Stomach smooth muscle (tissue), 2 donors: Measurements from ENCODE around the gene PAM16.
A peak's percentile ranks its signal among the peaks of the same experiment; 100 is the strongest.

Experiments
- H3K27ac ChIP-seq: one replicate; pipeline ENCODE4 v1.7.0; 2013; ENCODE audit warnings: mild to moderate bottlenecking, low read length, inconsistent platforms
- H3K27me3 ChIP-seq, 2 donors: one replicate each; pipeline ENCODE4 v1.7.0; 2013; ENCODE audit warnings: low read length in 2 of 2; ENCODE audit not compliant: insufficient read depth in 2 of 2, control insufficient read depth in 1 of 2
- H3K36me3 ChIP-seq, 2 donors: one replicate each; pipeline ENCODE4 v1.7.0; 2013; ENCODE audit warnings: low read length in 2 of 2; ENCODE audit not compliant: control insufficient read depth in 2 of 2, insufficient read depth in 2 of 2
- H3K4me1 ChIP-seq: one replicate; pipeline ENCODE4 v1.7.0; 2013; ENCODE audit warnings: low read length; ENCODE audit not compliant: control insufficient read depth, insufficient read depth
- H3K4me3 ChIP-seq, 2 donors: one replicate each; pipeline ENCODE4 v1.7.0; 2013; ENCODE audit warnings: low read length in 2 of 2
- H3K9ac ChIP-seq, 2 donors: one replicate each; pipeline ENCODE4 v1.7.0; 2013; ENCODE audit warnings: low read length in 2 of 2, mild to moderate bottlenecking in 1 of 2
- H3K9me3 ChIP-seq, 2 donors: one replicate each; pipeline ENCODE4 v1.7.0; 2013; ENCODE audit warnings: low read length in 2 of 2; ENCODE audit not compliant: control insufficient read depth in 2 of 2
- donor health status: healthy.
- donor health status: Pancreatic carcinoma.

PAM16 gene

GRCh38 chr16:4330277-4330874, 20.7 kb downstream of the PAM16 start:
- Histone ChIP-seq H3K4me3 (no peak overlapping the region), H3K27me3 (no peaks in the 10 kb centered on the region), H3K9ac (no peak overlapping the region), H3K4me1 (peaks cover 40% of the 10 kb centered on the region), H3K9me3 (no peaks in the 10 kb centered on the region), H3K27ac (no peak overlapping the region), H3K36me3 (peaks cover 2 to 13% of the 10 kb centered on the region in 2 donors)

- H3K4me1 ChIP-seq, result peaks cover 53% of the 10 kb centered on the region
These were observed 22.0 kb downstream of the PAM16 start for GRCh38 chr16:4328782-4329775.

DNA sequence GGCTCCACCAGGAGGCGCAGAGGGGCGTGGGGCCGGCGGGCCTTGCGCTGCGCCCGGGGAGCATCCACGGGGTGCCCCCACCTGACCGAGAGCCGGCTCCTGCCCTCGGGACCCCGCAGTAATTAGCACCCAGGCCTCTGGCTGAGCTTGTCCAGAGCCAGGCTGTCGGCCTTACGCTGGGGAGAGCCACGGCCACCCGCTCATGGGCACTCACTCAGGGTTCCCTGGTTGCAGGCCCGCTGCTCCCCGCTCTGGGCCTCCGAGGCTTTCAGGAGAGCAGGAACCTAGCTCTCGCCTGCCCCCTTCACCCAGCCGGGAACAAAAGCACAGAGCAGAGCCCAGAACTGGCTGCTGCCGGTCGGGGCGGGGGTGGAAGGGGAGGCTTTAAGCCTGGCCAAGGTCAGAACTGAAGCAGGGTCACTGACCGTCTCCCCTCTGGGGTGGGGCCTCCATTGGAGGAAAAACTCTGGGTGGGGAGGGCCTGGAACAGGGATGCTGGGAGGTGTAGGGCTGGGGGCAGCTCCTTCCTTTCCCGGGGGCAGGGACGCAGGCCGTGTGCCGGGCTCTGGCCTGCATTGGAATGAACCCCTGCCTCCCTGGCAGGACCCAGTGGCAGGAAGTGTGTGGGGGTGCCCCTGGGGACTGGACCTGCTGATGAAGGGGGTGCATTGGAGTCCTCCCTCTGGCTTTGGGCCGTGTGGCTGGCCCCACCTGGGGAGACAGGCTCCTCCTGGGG, 22.9 kb downstream of the PAM16 start:
- Histone ChIP-seq H3K27ac (peak overlapping the region; percentile 80), H3K36me3 (peaks cover 0 to 5% of the 10 kb centered on the region in 2 donors), H3K9me3 (no peaks in the 10 kb centered on the region), H3K4me1 (peaks cover 62% of the 10 kb centered on the region), H3K27me3 (no peaks in the 10 kb centered on the region), H3K9ac (peak overlapping the region; percentile 68), H3K4me3 (peak overlapping the region; percentile 46 to 75)

More at GRCh38 chr16:4328782-4329775, 22.0 kb downstream of the PAM16 start:
- H3K9me3 ChIP-seq, result no peaks in the 10 kb centered on the region
- H3K9ac ChIP-seq, result peak overlapping the region; percentile 68
- peak overlapping the region; percentile 46 to 75 for H3K4me3 ChIP-seq
- H3K27me3 ChIP-seq, result no peaks in the 10 kb centered on the region
- peak overlapping the region; percentile 80 for H3K27ac ChIP-seq
- H3K36me3 ChIP-seq, result peaks cover 0 to 5% of the 10 kb centered on the region in 2 donors

DNA sequence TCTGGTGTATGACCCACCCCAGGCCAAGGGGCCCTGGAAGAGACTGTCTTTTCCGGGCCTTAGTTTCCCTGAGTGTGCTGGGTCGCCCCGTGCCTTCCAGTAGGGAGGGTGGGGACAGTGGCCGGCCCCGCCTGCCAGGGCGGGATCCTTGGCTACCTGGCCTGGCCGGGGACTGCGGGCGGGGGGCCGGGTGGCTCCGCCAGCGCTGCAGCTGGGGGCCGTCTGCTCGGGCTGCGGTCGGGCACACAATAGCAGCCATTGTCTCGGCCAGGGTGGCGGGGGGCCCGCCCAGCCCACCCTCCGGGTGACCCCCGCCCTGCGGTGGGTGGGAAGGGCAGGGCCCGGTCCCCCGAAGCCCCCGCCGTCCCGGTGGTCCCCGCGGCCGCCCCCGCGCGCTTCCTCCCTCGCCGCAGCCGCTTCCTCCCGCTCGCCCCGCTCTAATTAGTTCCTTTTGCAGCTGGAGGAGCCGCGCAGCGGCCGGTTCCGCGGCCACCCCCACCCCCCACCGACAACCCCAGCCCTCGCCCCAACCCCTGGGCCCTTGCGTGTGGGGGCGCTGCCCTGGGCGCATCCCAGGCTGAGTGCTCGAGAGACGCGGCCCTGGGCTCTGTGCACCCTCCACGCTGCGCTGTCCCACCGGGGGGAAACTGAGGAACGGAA, 23.6 kb downstream of the PAM16 start:
- H3K4me1 ChIP-seq, result peaks cover 68% of the 10 kb centered on the region
- H3K27ac ChIP-seq, result peak overlapping the region; percentile 80

DNA sequence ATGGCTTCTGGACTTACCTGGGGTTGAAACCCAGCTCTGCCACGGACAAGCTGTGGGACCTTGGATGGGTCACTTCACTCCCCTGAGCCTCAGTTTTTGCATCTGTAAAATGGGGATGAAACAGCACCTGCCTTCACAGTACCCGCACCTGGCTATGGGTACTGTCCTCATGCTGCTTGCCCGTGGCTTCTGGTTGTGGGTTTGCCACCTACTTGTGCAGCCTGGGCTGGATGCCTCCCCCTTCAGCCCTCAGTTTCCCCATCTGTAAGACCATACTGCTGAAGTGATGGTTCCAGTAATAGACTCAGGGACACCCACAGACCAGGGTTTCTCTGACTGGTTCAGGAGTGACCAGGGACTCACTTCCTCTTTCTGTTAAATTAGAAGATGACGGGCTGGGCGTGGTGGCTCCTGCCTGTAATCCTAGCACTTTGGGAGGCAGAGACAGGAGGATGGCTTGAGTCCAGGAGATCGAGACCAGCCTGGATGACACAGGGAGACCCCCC, 25.8 kb downstream of the PAM16 start:
- no peak overlapping the region for H3K4me3 ChIP-seq
- no peaks in the 10 kb centered on the region for H3K27me3 ChIP-seq
- peak overlapping the region; percentile 33 to 42 for H3K9ac ChIP-seq
- H3K36me3 ChIP-seq, result no peaks in the 10 kb centered on the region
- peak overlapping the region; percentile 74 for H3K27ac ChIP-seq
- H3K4me1 ChIP-seq, result peaks cover 78% of the 10 kb centered on the region
- H3K9me3 ChIP-seq, result no peaks in the 10 kb centered on the region

More for the DNA sequence above, 23.6 kb downstream of the PAM16 start:
- Histone ChIP-seq H3K27me3 (no peaks in the 10 kb centered on the region), H3K9ac (peak overlapping the region; percentile 58 to 68), H3K4me3 (peak overlapping the region; percentile 46 to 75), H3K9me3 (no peaks in the 10 kb centered on the region), H3K36me3 (peaks cover 0 to 3% of the 10 kb centered on the region in 2 donors)

DNA sequence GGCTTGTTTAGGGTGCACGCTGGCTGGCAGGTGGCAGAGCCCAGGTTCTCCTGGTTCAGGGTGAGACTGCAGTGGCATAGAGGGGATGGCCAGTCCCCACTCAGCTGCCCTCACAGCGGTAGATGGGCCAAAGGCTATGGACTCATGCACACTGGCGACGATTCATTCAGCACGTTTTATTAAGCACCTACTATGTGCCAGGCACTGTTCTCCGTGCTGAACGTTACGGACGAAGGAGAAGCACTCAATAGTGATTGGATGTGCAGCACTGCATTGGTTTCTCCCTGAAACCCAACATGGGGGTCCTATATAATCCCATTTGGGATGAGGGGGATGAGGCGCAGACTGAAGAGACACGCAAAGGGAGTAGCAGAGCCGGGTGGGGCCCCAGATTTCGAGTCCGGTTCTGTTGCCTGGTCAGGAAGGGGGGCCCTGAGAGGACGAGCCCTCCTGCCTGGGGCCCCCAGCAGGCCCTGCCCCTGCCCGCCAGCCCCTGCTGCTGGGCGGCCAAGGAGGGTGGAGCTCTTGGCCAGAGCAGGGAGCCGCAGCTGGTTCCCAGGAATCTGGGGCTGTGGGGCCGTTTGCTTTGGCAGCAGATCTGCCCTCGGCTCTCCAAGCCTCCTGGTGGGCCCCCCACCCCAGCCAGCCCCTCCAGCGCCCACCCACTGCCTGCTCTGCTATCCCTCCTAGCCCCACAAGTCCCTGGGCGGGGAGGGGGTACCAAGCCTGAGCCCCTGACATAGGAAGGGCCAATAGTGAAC, 26.4 kb downstream of the PAM16 start:
- no peaks in the 10 kb centered on the region for H3K36me3 ChIP-seq
- H3K27ac ChIP-seq, result peak overlapping the region; percentile 74
- H3K9me3 ChIP-seq, result no peaks in the 10 kb centered on the region
- H3K9ac ChIP-seq, result peak overlapping the region; percentile 33 to 51
- no peaks in the 10 kb centered on the region for H3K27me3 ChIP-seq
- peak overlapping the region in 1 of 2 donors; percentile 52 for H3K4me3 ChIP-seq
- H3K4me1 ChIP-seq, result peaks cover 80% of the 10 kb centered on the region

DNA sequence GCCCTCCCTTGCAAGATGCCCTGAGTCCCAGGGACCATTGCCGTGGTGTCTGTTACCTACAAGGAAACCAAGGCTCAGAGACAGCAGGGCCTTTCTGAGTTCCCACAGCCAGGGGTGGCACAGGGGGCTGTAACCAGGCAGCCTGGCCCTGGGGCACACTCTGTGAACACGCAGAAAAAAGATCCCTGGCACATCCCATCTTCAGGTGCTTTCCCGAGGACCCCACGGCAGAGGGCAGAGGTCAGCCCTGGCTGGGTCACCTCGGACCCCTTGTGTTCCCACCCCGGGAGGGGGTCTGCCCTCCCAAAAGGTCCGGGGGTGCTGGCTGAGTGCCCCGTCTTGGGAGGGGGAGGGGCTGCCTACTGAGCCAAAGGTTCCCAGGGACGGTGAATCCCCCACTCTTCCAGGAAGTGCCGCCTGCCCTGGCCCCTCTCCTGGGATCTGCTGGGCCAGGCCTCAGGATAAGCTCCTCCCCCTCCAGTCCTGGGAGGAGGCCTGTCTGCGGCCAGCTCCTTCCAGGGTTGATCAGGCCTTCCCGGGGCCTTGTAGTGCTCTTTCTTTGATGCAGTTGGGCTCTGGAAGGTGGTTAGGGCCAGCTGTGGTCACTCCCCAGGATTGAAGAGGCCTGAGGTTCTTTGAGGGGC, 27.2 kb downstream of the PAM16 start:
- peak overlapping the region; percentile 51 to 70 for H3K9ac ChIP-seq

DNA sequence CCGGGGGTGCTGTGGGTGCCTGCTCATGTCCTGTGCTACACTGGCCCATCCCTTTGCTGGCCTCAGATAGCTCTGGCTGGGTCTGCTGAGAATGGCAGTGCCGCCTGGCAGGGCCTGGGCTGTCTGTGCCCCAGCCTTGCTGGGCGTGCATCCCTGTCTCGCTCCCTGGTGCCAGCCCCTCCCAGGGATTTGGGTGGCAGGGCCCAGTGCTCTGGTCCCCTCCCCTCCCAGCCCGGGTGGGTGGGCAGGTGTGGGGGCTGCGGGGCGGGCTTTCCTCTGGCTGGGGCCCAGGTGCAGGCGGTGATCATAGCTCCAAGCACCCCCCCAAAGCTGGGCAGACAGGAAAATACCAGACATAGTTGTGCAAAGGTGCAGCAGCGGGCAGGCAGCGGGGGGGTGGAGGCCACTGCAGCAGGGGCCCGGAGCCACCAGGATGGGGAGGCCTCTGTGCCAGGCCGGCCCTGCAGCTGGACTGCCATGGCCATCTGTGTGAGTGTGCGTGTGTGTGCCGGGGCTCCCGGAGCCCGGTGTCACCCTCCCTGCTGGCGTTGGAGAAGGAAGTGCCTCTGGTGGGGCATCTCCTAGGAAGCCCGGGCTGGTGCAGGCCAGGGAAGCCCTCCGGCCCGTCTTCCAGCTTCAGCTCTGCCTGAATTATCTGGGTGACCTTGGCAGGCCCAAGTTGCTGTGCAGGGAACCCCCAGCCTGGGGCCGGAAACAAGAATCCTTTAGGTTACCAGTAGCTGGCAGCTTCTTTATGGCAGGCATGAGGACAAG, 27.9 kb downstream of the PAM16 start:
- H3K36me3 ChIP-seq, result no peaks in the 10 kb centered on the region
- H3K9ac ChIP-seq, result peak overlapping the region; percentile 51 to 70
- H3K27me3 ChIP-seq, result no peaks in the 10 kb centered on the region
- H3K9me3 ChIP-seq, result no peaks in the 10 kb centered on the region
- H3K27ac ChIP-seq, result peak overlapping the region; percentile 74
- peak overlapping the region; percentile 1 to 52 for H3K4me3 ChIP-seq
- peaks cover 79% of the 10 kb centered on the region for H3K4me1 ChIP-seq

More for the DNA sequence above, 27.2 kb downstream of the PAM16 start:
- H3K27ac ChIP-seq, result peak overlapping the region; percentile 74
- no peaks in the 10 kb centered on the region for H3K36me3 ChIP-seq
- no peaks in the 10 kb centered on the region for H3K27me3 ChIP-seq
- H3K9me3 ChIP-seq, result no peaks in the 10 kb centered on the region
- H3K4me1 ChIP-seq, result peaks cover 80% of the 10 kb centered on the region
- H3K4me3 ChIP-seq, result peak overlapping the region; percentile 1 to 52
